Measurements from ENCODE around the gene OSBP.
A peak's percentile ranks its signal among the peaks of the same experiment; 100 is the strongest.
"Not testable (repeated sequence)": the region's sequence is repeated elsewhere in the genome, so short reads cannot be mapped to it uniquely, and the experiment has no call there.

The OSBP gene

GRCh38 chr11:59553323-59553722, 62.3 kb downstream of the OSBP start:
- no peak for DNase-seq (ENCODE audit: low read depth in 2 of 2)

DNA sequence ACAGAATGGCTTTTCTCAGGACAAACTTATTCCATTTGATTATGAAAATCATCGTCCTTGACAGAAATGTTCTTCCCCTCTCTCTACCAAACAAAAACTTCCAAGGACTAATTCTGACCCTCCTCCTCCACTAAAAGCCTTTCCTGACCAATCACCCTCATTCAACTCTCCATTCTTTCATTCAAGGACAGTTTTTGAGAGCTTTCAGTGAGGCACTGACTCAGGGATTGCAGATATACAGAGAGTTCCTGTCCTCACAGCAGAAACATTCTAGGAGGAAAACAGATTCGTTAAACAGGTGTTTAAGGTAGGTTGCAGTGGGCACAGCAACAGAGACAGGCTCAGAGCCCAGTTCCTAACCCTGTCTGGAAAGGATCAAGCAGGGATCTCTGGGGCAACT, 62.7 kb downstream of the OSBP start:
- no peak for DNase-seq (ENCODE audit: low read depth in 2 of 2)

DNA sequence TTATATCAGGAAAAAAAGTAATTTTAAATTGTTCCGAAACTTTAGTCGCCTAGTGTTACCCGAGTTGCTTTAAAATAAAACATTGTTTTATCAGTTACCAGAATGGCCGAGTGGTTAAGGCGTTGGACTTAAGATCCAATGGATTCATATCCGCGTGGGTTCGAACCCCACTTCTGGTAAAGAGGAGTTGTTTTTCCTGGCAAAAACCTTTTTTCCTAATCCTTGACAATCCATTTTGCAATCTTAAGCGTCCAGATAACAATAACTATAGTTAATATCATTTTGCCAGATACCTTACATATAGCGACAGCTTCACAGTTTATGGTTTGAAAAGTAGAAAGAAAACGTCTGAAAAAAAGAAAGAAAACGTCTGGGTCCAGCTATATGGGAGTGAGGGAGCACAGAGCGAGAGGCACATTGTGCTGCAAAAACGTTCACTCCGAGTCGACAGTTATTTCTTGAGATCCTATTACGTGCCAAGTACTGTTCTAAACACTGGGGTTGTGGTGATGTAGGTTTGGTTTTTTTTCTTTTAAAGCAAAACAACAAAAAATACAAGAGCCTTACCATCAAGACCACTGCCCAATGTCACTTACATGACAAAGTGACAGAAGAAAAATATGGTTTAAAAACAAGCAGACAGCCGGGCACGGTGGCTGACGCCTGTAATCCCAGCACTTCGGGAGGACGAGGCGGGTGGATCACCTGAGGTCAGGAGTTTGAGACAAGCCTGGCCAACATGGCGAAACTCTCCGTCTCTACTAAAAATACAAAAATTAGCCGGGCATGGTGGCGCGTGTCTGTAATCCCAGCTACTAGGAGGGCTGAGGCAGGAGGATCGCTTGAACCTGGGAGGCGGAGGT, 63.7 kb downstream of the OSBP start:
- DNase-seq (ENCODE audit: low read depth in 2 of 2), result no peak

DNA sequence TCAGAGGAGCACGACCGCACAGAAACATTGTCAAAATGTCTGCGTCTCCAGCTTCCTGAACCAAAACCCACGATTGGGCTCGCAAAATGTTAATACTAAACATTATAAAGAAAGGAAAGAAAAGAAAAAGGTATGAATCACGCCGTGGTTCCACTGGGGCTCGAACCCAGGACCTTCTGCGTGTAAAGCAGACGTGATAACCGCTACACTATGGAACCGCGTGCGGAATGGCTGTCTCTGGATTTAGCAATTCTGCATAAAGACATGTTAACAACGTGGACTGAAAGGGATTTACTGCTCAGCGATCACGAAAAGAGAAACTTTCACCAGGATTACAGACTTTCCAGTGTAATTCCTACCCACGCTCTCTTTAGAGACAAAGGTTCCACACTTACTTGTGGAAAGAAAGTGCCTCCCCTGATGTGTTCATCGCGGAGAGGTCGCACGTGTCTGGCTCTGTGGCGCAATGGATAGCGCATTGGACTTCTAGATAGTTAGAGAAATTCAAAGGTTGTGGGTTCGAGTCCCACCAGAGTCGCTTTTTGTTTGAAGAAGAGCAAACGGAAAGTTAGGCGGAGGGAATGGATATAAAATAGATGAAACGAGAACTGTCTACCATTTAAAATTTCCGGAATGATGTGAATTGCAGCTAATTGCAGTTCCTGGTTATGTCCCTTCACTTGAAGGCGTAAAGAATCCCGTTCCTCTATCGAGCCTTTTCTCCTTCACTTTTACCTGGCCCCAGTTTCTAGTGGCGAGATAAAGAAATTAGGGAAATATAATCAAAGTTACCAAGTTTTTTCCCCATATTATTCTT, 64.5 kb downstream of the OSBP start:
- peak; percentile 81 to 85 for DNase-seq (ENCODE audit: low read depth in 2 of 2)

DNA sequence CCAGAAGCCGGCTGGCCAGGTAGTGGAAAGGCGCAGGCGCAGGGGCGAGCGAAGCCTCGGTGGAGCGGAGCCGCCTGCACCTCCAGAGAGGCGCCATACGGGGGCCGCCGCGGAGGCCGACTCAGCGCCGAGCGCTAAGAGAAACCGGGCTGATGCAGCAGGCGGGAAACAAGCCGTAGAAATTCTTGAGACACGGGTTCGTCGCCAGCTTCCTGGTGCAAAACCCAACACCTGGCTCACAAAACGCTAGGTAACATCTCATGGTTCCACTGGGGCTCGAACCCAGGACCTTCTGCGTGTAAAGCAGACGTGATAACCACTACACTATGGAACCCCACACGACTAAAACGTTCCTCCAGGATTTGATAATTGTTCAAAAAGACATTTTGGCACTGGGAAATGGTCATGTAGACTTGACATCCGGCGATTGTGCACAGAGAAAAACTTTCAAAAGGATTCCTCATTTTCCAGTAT, 65.2 kb downstream of the OSBP start:
- DNase-seq (ENCODE audit: low read depth in 2 of 2), result peak; percentile 87

DNA sequence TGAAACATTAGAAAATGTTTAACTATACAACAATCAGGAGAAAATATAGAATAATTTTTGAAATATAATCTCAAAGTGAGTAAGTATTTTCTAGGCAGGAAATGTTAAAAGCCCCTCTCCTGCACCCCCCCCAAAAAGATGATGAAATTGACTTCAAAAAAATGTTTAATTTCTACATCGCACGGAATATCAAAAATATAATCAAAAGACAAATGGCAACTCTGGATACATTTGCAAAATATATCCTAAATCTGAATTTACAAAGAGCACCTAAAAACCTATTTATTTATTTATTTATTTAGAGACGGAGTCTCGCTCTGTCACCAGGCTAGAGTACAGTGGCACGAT, 67.3 kb downstream of the OSBP start:
- no peak for DNase-seq (ENCODE audit: low read depth in 2 of 2)

DNA sequence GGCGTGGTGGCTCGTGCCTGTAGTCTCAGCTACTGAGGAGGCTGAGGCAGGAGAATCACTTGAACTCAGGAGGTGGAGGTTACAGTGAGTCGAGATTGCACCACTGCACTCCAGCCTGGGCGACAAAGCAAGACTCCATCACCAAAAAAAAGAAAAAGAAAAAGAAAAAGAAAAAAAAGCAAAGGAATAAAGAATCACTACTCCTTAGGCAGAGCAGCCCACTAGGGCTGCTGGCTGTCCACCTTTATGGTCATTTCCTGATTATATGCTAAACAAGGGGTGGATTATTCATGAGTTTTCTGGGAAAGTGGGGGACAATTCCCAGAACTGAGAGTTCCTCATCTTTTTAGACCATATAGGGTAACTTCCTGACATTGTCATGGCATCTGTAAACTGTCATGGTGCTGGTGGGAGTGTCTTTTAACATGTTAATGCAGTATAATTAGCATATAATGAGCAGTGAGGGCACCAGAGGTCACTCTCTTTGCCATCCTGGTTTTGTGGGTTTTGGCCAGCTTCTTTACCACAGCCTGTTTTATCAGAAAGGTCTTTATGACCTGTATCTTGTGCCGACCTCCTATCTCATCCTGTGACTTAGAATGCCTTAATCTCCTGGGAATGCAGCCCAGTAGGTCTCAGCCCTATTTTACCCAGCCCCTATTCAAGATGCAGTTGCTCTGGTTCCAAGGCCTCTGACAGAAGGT, 67.8 kb downstream of the OSBP start:
- DNase-seq (ENCODE audit: low read depth in 2 of 2), result not testable (repeated sequence)

GRCh38 chr11:59545179-59546020, 70.2 kb downstream of the OSBP start:
- DNase-seq (ENCODE audit: low read depth in 2 of 2), result no peak

DNA sequence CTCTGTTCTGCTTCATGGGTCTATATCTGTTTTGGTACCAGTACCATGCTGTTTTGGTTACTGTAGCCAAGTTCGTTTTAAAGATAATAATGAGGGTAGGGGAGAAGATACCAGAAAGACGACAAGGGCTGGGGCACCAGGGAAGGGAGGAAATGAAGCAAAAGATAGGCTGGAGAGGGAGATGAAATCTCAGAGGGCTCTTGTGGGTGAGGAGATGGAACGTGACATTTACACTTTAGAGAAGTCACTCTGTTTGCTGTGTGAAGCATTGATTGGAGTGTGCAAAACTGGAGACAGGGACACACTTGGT, 70.8 kb downstream of the OSBP start:
- DNase-seq (ENCODE audit: low read depth in 2 of 2), result no peak

- DNase-seq (ENCODE audit: low read depth in 2 of 2), result not testable (repeated sequence)
These were observed 71.9 kb downstream of the OSBP start for GRCh38 chr11:59543713-59544112.

GRCh38 chr11:59542142-59542810, 73.3 kb downstream of the OSBP start:
- DNase-seq (ENCODE audit: low read depth in 2 of 2), result no peak

GRCh38 chr11:59534676-59535075, 80.9 kb downstream of the OSBP start:
- DNase-seq (ENCODE audit: low read depth in 2 of 2), result no peak

- no peak for DNase-seq (ENCODE audit: low read depth in 2 of 2)
These were observed 83.0 kb downstream of the OSBP start for GRCh38 chr11:59532620-59533019.

DNA sequence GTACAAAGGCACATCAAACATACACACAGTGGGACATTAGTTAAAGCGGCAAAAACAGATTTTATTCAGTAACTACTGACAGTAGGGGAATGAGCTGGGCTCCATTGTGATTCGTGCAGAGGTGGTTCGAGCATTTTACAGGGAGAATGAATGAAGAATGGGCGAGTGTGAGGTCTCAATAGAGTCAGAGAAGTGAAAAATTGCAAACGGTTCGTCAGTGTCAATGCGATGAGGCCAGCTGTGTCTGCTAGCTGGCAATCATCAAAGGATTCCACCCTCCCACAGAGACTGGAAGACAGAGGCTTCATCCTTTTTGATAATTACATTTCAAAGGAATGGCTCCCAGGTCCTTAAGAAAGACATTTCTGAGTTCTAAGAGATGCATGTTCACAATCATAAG, 86.9 kb downstream of the OSBP start:
- DNase-seq (ENCODE audit: low read depth in 2 of 2), result no peak

All from stimulated activated CD4-positive, alpha-beta T cell treated with anti-CD3 and anti-CD28 coated beads, Interleukin-4, amount 100 ng/mL, for 48 hours (primary cell).